ENCODE data around the gene HOXC12. TPM values are rescaled to one million over a fixed set of nuclear protein-coding genes. Genes with fewer than 3 reads are reported as not detected.

Gene HOXC12
- total RNA-seq, 1 donor from 2014 or later: not detected

DNA sequence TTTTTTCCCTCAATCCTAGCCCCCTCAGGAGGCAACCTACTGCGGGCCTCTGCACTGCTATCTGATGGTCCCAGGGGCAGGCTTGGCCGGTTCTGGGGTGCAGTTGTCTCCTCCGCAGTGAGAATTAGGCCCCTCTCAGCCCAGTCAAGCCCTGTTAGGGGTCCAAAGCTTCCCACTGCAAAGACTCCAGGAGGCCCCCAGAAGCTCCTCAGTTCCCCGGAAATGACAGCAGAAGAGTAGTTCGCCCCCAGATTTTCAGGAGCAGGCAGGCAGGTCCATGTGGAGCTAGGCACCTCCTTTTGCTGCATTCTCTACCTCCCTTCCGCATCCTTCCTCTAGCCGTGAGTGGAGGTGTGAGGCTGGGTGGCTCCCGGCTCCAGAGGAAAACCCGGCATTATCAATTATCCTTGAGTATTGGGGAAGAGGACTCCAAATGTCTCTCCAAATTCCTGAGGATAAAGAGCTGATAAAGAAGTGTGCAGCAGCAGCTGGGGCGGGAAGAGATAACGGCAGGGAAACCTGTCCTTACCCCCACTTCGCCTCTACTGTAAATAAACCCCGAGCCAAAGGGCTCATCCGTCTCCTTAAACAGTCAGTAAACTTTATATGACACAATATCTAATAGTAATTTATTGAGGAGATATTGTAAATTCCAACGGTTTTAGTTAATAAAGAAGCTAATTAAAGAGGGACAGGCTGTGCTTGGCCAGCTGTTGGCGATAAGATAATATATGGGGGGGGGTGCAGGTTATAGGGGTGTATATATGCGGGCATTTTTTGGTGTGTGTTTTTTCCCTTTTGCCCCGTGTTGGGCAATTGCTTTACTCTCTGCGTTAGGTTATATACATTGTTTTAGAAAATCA, 641 bp upstream of the HOXC12 start:
- intact Hi-C loops (cut with DNase I): no loop called here
- H3K27me3 ChIP-seq: peaks cover 100% of the 10 kb centered on the region
- H3K27ac ChIP-seq: no peak overlapping the region

DNA sequence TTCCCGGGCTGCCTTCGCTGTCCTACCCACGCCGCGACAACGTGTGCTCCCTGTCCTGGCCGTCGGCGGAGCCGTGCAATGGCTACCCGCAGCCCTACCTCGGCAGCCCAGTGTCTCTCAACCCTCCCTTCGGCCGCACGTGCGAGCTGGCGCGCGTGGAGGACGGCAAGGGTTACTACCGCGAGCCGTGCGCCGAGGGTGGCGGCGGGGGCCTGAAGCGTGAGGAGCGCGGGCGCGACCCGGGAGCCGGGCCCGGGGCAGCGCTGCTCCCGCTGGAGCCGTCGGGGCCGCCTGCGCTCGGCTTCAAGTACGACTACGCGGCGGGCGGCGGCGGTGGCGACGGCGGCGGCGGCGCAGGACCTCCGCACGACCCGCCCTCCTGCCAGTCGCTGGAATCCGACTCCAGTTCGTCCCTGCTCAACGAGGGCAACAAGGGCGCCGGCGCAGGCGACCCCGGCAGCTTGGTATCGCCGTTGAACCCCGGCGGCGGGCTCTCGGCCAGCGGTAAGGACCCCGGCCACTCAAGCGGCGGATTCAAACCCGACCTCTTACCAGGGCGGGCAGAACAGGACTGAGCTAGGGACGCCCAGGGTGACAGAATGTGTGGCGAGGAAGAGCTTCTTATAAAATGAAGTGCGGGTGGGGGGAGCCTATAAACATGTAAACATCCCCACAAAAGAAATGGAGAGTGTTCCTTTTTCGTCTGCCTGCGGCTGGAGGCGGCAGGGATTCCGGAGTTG, 503 bp downstream of the HOXC12 start:
- H3K9me3 ChIP-seq: no peaks in the 10 kb centered on the region
- H3K36me3 ChIP-seq: no peaks in the 10 kb centered on the region
- no peaks in the 10 kb centered on the region for H3K4me1 ChIP-seq
- DNase-seq (no peak), ATAC-seq (no peak)
- intact Hi-C loops (cut with DNase I): no loop called here
- peaks cover 100% of the 10 kb centered on the region for H3K27me3 ChIP-seq
- no peak overlapping the region for H3K4me3 ChIP-seq
- TF ChIP-seq, protein P1, sequence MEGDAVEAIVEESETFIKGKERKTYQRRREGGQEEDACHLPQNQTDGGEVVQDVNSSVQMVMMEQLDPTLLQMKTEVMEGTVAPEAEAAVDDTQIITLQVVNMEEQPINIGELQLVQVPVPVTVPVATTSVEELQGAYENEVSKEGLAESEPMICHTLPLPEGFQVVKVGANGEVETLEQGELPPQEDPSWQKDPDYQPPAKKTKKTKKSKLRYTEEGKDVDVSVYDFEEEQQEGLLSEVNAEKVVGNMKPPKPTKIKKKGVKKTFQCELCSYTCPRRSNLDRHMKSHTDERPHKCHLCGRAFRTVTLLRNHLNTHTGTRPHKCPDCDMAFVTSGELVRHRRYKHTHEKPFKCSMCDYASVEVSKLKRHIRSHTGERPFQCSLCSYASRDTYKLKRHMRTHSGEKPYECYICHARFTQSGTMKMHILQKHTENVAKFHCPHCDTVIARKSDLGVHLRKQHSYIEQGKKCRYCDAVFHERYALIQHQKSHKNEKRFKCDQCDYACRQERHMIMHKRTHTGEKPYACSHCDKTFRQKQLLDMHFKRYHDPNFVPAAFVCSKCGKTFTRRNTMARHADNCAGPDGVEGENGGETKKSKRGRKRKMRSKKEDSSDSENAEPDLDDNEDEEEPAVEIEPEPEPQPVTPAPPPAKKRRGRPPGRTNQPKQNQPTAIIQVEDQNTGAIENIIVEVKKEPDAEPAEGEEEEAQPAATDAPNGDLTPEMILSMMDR (IDR thresholded peaks at IDR 0.05): no peak
- H3K27ac ChIP-seq: no peak overlapping the region

More for the DNA sequence above, 641 bp upstream of the HOXC12 start:
- Histone ChIP-seq H3K4me3 (no peak overlapping the region), H3K4me1 (no peaks in the 10 kb centered on the region), H3K36me3 (no peaks in the 10 kb centered on the region), H3K9me3 (no peaks in the 10 kb centered on the region)
- ATAC-seq (no peak), DNase-seq (no peak)
- TF ChIP-seq, protein P1 (IDR thresholded peaks at IDR 0.05): no peak

DNA sequence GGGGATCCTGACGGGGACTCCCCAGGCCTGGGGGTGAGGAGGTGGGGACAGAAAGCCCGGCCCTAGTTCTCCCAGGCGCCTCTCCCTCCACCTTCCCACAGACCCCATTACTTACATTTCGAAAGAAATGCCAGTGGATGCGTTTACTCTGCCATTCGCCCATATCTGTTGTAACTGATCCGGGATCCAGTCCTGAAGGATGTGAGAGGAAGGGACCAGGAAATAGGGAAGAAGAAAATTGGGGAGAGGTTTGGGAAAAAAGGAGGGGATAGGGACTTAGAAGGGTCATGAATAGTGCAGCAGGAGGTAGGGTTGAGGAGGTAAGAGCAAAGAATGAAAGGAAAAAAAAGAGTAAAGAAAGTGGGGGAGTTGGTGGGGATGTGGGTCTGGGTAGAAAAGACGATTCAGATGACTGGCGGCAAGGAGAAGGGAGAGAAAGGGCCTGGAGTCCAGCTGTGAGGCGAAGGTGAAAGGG, 1.1 kb downstream of the HOXC12 start:
- intact Hi-C loops (cut with DNase I): no loop called here
- Histone ChIP-seq H3K4me1 (no peaks in the 10 kb centered on the region), H3K36me3 (no peaks in the 10 kb centered on the region), H3K4me3 (no peak overlapping the region), H3K27me3 (peaks cover 100% of the 10 kb centered on the region), H3K27ac (no peak overlapping the region), H3K9me3 (no peaks in the 10 kb centered on the region)
- TF ChIP-seq, protein P1 (IDR thresholded peaks at IDR 0.05): no peak
- no peak for DNase-seq
- no peak for ATAC-seq

DNA sequence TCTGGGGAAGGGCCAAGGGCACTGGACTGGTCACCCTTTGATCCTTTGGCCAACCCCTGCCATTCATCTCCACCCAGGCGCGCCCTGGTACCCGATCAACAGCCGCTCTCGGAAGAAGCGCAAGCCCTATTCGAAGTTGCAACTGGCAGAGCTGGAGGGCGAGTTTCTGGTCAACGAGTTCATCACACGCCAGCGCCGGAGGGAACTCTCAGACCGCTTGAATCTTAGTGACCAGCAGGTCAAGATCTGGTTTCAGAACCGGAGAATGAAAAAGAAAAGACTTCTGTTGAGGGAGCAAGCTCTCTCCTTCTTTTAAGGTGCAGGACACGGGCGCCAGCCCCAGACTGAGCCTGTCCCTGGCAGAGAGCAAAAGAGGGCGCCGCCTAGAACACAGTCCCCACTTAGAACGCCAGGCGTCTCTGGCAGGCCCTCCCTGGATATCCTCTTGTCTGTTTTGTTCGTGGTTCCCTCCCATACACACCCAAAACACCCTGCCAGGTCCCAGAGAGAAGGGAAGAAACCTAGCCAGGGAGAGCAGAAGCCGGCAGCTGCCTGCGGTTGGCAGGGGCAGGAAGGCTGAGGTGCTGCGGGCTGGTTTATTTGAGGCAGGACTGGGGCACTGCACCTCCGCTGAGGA, 1.7 kb downstream of the HOXC12 start:
- H3K27me3 ChIP-seq: peaks cover 100% of the 10 kb centered on the region
- DNase-seq: no peak
- ATAC-seq: no peak
- H3K9me3 ChIP-seq: no peaks in the 10 kb centered on the region
- H3K4me1 ChIP-seq: no peaks in the 10 kb centered on the region
- TF ChIP-seq, protein P1 (IDR thresholded peaks at IDR 0.05): no peak
- no peak overlapping the region for H3K27ac ChIP-seq
- no peak overlapping the region for H3K4me3 ChIP-seq
- intact Hi-C loops (cut with DNase I): no loop called here
- no peaks in the 10 kb centered on the region for H3K36me3 ChIP-seq

DNA sequence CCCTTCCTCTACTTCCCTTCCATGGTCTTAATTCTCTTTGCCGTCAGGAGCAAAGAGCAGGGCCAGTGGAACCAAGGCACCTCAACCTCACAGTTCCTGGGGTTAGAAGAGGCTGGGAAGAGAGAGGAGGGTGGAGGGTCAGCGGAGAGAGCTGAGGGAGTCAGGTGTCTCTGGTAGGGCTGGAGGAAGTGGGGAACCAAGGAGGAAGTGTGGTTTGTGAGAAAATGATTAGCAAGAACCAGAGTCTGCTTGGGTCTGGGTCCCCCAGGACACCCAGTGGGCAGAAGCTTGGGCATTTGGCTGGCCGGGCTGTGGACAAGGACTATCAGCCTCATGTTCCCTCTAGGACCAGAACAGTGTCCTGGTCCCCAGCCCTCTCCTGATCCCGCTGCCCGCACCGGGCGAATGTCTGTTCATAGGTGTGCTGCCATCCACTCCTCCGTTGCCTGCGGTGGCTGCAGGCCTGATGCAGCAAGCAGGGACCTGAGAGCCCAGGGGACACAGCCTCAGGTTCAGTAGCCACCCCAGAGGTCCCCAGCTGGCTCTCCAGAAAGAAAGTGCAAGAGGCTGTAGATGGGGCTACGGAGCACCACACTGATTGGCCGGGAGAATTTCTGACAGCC, 2.3 kb downstream of the HOXC12 start:
- no peak for DNase-seq
- no peak for ATAC-seq
- Histone ChIP-seq H3K27me3 (peaks cover 100% of the 10 kb centered on the region), H3K9me3 (no peaks in the 10 kb centered on the region), H3K4me1 (no peaks in the 10 kb centered on the region), H3K36me3 (no peaks in the 10 kb centered on the region), H3K27ac (no peak overlapping the region), H3K4me3 (no peak overlapping the region)
- intact Hi-C loops (cut with DNase I): no loop called here
- TF ChIP-seq, protein P1 (IDR thresholded peaks at IDR 0.05): no peak
